H54 (cell line): ENCODE results near the gene CCNE1.
"Not testable (repeated sequence)": the region's sequence is repeated elsewhere in the genome, so short reads cannot be mapped to it uniquely, and the experiment has no call there.

Experiments
- DNase-seq: peaks from one replicate; pipeline ENCODE4 v3.0.0; 2011; ENCODE audit warnings: low spot score, mixed read lengths; ENCODE audit not compliant: insufficient read length
- FAIRE-seq: peaks from 3 replicates; lab custom pipeline; 2011; peaks lifted over from hg19 to GRCh38; lab: Jason Lieb, UNC
- POLR2A ChIP-seq: IDR thresholded peaks from 2 replicates; pipeline ENCODE4 v1.6.1; 2011; ENCODE audit warnings: low read depth, mild to moderate bottlenecking, low read length

Gene CCNE1

GRCh38 chr19:29779921-29780320 is 31.9 kb upstream of the CCNE1 start:
- TF ChIP-seq POLR2A: no peak
- DNase-seq (no peak), FAIRE-seq (no peak)

- FAIRE-seq (no peak), DNase-seq (no peak)
- TF ChIP-seq POLR2A: no peak
Observed at GRCh38 chr19:29781386-29782259, 30.2 kb upstream of the CCNE1 start.

GRCh38 chr19:29782260-29782580 is 29.6 kb upstream of the CCNE1 start:
- DNase-seq: no peak
- FAIRE-seq: no peak
- TF ChIP-seq POLR2A: no peak

- FAIRE-seq (no peak), DNase-seq (no peak)
- no peak for TF ChIP-seq POLR2A
Observed at GRCh38 chr19:29783627-29784190, 28.1 kb upstream of the CCNE1 start.

- FAIRE-seq: no peak
- TF ChIP-seq POLR2A: no peak
- DNase-seq: no peak
Observed at GRCh38 chr19:29784598-29785223, 27.1 kb upstream of the CCNE1 start.

GRCh38 chr19:29785360-29785759 is 26.4 kb upstream of the CCNE1 start:
- no peak for FAIRE-seq
- no peak for TF ChIP-seq POLR2A
- no peak for DNase-seq

- no peak for TF ChIP-seq POLR2A
- FAIRE-seq (no peak), DNase-seq (peak; percentile 51)
Observed at GRCh38 chr19:29785955-29786589, 25.7 kb upstream of the CCNE1 start.

- FAIRE-seq: no peak
- TF ChIP-seq POLR2A: no peak
- DNase-seq: no peak
Observed at GRCh38 chr19:29787281-29787680, 24.5 kb upstream of the CCNE1 start.

- DNase-seq (no peak), FAIRE-seq (no peak)
- no peak for TF ChIP-seq POLR2A
Observed at GRCh38 chr19:29789007-29789406, 22.8 kb upstream of the CCNE1 start.

- TF ChIP-seq POLR2A: no peak
- DNase-seq (no peak), FAIRE-seq (no peak)
Observed at GRCh38 chr19:29793116-29793727, 18.6 kb upstream of the CCNE1 start.

- DNase-seq: not testable (repeated sequence)
Observed at GRCh38 chr19:29794490-29794889, 17.3 kb upstream of the CCNE1 start.

GRCh38 chr19:29795461-29796172 is 16.2 kb upstream of the CCNE1 start:
- FAIRE-seq (no peak), DNase-seq (no peak)
- TF ChIP-seq POLR2A: no peak

More at GRCh38 chr19:29794490-29794889, 17.3 kb upstream of the CCNE1 start:
- FAIRE-seq: not testable (repeated sequence)

GRCh38 chr19:29796173-29796573 is 15.6 kb upstream of the CCNE1 start:
- no peak for TF ChIP-seq POLR2A
- no peak for FAIRE-seq
- no peak for DNase-seq
